Endodermal cell (in vitro differentiated cells): ENCODE data around the gene MUC7. TPM values are rescaled to one million over a fixed set of nuclear protein-coding genes. Genes with fewer than 3 reads are reported as not detected.

ENCODE experiments used
- DNase-seq: peaks from one replicate; pipeline ENCODE4 v3.0.0-alpha.2; 2017
- H3K27ac ChIP-seq: 2 replicates; pipeline ENCODE4 v1.5.1; 2013; ENCODE audit warnings: mild to moderate bottlenecking, low read depth, low read length, moderate library complexity
- H3K27me3 ChIP-seq: 2 replicates; pipeline ENCODE4 v1.6.1; 2013; ENCODE audit warnings: mild to moderate bottlenecking, low read length, moderate library complexity; ENCODE audit not compliant: insufficient read depth, control insufficient read depth, poor library complexity, severe bottlenecking
- H3K36me3 ChIP-seq: 2 replicates; pipeline ENCODE4 v1.7.0; 2013; ENCODE audit warnings: mild to moderate bottlenecking, low read length, moderate library complexity; ENCODE audit not compliant: control insufficient read depth, insufficient read depth
- H3K4me1 ChIP-seq: one replicate; pipeline ENCODE4 v1.7.0; 2013; ENCODE audit warnings: low read length; ENCODE audit not compliant: control insufficient read depth, insufficient read depth
- H3K4me3 ChIP-seq: 2 replicates; pipeline ENCODE4 v1.5.1; 2013; ENCODE audit warnings: mild to moderate bottlenecking, low read length, moderate library complexity
- H3K9ac ChIP-seq: 2 replicates; pipeline ENCODE4 v1.6.1; 2013; ENCODE audit warnings: mild to moderate bottlenecking, low read length, moderate library complexity; ENCODE audit not compliant: poor library complexity, severe bottlenecking; ENCODE audit errors: extremely low read depth
- H3K9me3 ChIP-seq: 2 replicates; pipeline ENCODE4 v1.6.1; 2013; ENCODE audit warnings: mild to moderate bottlenecking, low read length, moderate library complexity; ENCODE audit not compliant: control insufficient read depth
- H3K27ac Mint-ChIP-seq: 2 replicates; pipeline ENCODE4 v1.8.0; 2020; ENCODE audit warnings: mixed read lengths
- H3K27me3 Mint-ChIP-seq: 2 replicates; pipeline ENCODE4 v1.8.0; 2021; ENCODE audit warnings: mild to moderate bottlenecking, mixed read lengths; ENCODE audit not compliant: insufficient read depth
- H3K36me3 Mint-ChIP-seq: 2 replicates; pipeline ENCODE4 v1.8.0; 2020; ENCODE audit warnings: low read depth, mixed read lengths
- H3K4me1 Mint-ChIP-seq: 2 replicates; pipeline ENCODE4 v1.8.0; 2020; ENCODE audit warnings: mixed read lengths
- H3K4me3 Mint-ChIP-seq: 2 replicates; pipeline ENCODE4 v1.8.0; 2020; ENCODE audit warnings: mild to moderate bottlenecking, moderate library complexity, mixed read lengths
- H3K9me3 Mint-ChIP-seq: 2 replicates; pipeline ENCODE4 v1.8.0; 2020; ENCODE audit warnings: mild to moderate bottlenecking, mixed read lengths
- CTCF ChIP-seq: fragments of 200-600 bp; sonication (generic); conservative IDR thresholded peaks from 2 replicates; pipeline ENCODE4 v1.5.0; 2021; ENCODE audit warnings: antibody characterized with exemption, mild to moderate bottlenecking
- WGBS, 2 experiments: methylation state at CpG; one replicate each; pipeline versions ENCODE4 v1.1.5 to v1.1.7; 2013; ENCODE audit warnings: missing lambda C conversion rate in 2 of 2, mixed read lengths in 1 of 2; ENCODE audit not compliant: insufficient coverage in 1 of 2, insufficient read length in 1 of 2; 5-methylcytosine and 5-hydroxymethylcytosine counted together
- total RNA-seq, 2 donors: library from RNA; stranded (reverse); fragmentation: NEBNext Ultra II Directional in 1 of 2; extraction: Animal tissue kit (Norgen Biotek cat#: 25700) in 1 of 2; gene quantifications; 2 replicates in 1 of 2; 3 replicates in 1 of 2; pipeline ENCODE4 v1.2.1, GENCODE V29; 2021

Gene MUC7
- total RNA-seq, 2 donors from 2014 or later, result not detected

- Histone ChIP-seq H3K9me3 (no peaks in the 10 kb centered on the region), H3K27ac (no peak overlapping the region), H3K4me1 (no peaks in the 10 kb centered on the region), H3K27me3 (no peaks in the 10 kb centered on the region), H3K4me3 (no peak overlapping the region), H3K36me3 (no peaks in the 10 kb centered on the region), H3K9ac (no peak overlapping the region)
- no peaks in the 10 kb centered on the region for H3K36me3 Mint-ChIP-seq
- peak; percentile 69 for TF ChIP-seq CTCF
- H3K27me3 Mint-ChIP-seq, result no peaks in the 10 kb centered on the region
- DNase-seq, result no peak
- no peaks in the 10 kb centered on the region for H3K9me3 Mint-ChIP-seq
- 44 to 66% methylated on average over 1 to 2 of the region's 2 CpGs for WGBS, 2 experiments
- no peak overlapping the region for H3K4me3 Mint-ChIP-seq
- no peak overlapping the region for H3K27ac Mint-ChIP-seq
- H3K4me1 Mint-ChIP-seq, result no peaks in the 10 kb centered on the region
Measured at GRCh38 chr4:70531981-70532380, 60.0 kb downstream of the MUC7 start.

Other genes with a start within 250 kb of the MUC7 start
- not detected for gene FDCSP, start 246.1 kb upstream of the MUC7 start, total RNA-seq
- gene CSN3, start 229.6 kb upstream of the MUC7 start, total RNA-seq, result not detected
- gene CABS1, start 137.2 kb upstream of the MUC7 start, total RNA-seq, result 1 to 10 TPM; 2.8 to 6.3 TPM
- gene SMR3A, start 111.4 kb upstream of the MUC7 start, total RNA-seq, result not detected
- not detected for gene SMR3B, start 89.1 kb upstream of the MUC7 start, total RNA-seq
- gene OPRPN, start 74.3 kb upstream of the MUC7 start, total RNA-seq, result not detected
- gene AMTN, start 46.4 kb downstream of the MUC7 start, total RNA-seq, result not detected
- not detected for gene AMBN, start 120.1 kb downstream of the MUC7 start, total RNA-seq
- gene ENAM, start 156.5 kb downstream of the MUC7 start, total RNA-seq, result not detected
- gene JCHAIN, start 194.3 kb downstream of the MUC7 start, total RNA-seq, result not detected
- gene UTP3, start 216.3 kb downstream of the MUC7 start, total RNA-seq, result 10 to 100 TPM; 36.0 to 37.8 TPM
- 10 to 100 TPM; 75.1 to 91.2 TPM for gene RUFY3, start 249.8 kb downstream of the MUC7 start, total RNA-seq